ACC112 (cell line): ENCODE measurements around the gene MBNL1.
A peak's percentile ranks its signal among the peaks of the same experiment; 100 is the strongest.

Experiments
- H2AFZ ChIP-seq: fragments of 200-600 bp; sonication (generic); one replicate; pipeline ENCODE4 v1.6.0; 2017; ENCODE audit warnings: antibody characterized with exemption, low read length; ENCODE audit not compliant: unreplicated experiment
- H3K27ac ChIP-seq: fragments of 200-600 bp; sonication (generic); 2 replicates; pipeline ENCODE4 v1.5.1; 2014; ENCODE audit warnings: low read depth, mild to moderate bottlenecking, antibody characterized with exemption, low read length, moderate library complexity
- H3K27me3 ChIP-seq: fragments of 200-600 bp; sonication (generic); 2 replicates; pipeline ENCODE4 v1.6.1; 2014; ENCODE audit warnings: mild to moderate bottlenecking, antibody characterized with exemption, low read length, moderate library complexity, mixed read lengths; ENCODE audit not compliant: insufficient read depth
- H3K36me3 ChIP-seq: fragments of 200-600 bp; sonication (generic); 2 replicates; pipeline ENCODE4 v1.6.1; 2016; ENCODE audit warnings: mild to moderate bottlenecking, antibody characterized with exemption, low read length, moderate library complexity, mixed read lengths; ENCODE audit not compliant: insufficient read depth
- H3K4me1 ChIP-seq: fragments of 200-600 bp; sonication (generic); one replicate; pipeline ENCODE4 v1.6.1; 2016; ENCODE audit warnings: low read length, mixed read lengths; ENCODE audit not compliant: insufficient read depth, unreplicated experiment, control insufficient read depth
- H3K4me3 ChIP-seq: fragments of 200-600 bp; sonication (generic); 2 replicates; pipeline ENCODE4 v1.5.1; 2014; ENCODE audit warnings: mild to moderate bottlenecking, low read depth, low read length
- H3K79me2 ChIP-seq: fragments of 200-600 bp; sonication (generic); one replicate; pipeline ENCODE4 v1.6.0; 2016; ENCODE audit warnings: low read length; ENCODE audit not compliant: control insufficient read depth, unreplicated experiment, insufficient read depth

MBNL1 gene

DNA sequence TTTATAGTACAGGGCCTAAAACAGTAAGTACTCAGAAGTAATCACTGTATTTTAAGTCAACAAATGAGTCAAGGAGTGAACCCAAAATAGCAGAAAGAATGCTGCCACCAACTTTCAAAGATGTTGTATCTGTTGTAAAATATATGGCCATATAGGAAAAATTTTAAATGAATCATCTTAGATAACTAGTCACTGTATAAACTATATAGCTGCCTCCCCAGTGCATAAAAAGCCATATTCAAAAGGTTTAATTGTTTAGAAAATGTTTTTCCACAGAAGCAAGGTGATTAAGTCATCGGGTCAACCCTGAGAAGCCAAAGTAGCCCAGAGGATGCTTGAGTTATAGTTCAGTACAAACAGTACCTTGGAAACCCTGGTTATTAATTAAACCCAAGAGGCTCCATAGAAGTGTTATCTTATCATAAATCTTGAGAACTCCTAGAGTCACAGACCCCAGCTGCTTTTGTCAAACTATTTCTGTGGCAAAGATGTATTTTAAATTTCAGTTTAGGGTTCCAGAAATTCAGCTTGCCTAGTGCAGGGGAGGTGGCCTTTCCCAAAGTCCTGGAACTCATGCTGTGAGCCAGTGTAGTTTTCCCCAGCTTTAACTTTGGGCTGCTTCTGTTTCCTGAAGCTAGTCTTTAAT lies 39.2 kb downstream of the MBNL1 start:
- no peaks in the 10 kb centered on the region for H3K27me3 ChIP-seq
- peaks cover 53% of the 10 kb centered on the region for H3K4me1 ChIP-seq
- H2AFZ ChIP-seq, result no peak overlapping the region
- peaks cover 7% of the 10 kb centered on the region; the same call in 1 of the 2 replicates for H3K36me3 ChIP-seq
- peaks cover 95% of the 10 kb centered on the region for H3K79me2 ChIP-seq
- no peak overlapping the region for H3K4me3 ChIP-seq
- H3K27ac ChIP-seq, result peak overlapping the region; percentile 71

DNA sequence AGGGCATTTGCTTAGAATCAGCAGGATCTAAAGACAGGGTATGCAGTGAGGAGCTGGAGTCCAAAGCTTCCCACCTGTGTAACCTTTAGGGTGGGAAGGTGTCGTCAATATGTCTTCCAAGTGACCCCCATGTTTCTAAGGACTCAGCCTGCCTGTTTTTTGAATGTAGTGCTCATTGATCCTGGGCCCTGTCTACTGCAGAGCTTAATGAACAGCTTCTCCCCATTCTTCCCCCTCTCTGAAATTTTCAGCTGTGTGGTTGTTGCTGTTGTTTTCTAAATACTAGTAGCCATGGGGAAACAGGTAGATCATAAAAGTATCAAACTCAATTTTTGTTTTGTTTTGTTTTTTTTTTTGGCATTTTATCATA lies 39.7 kb downstream of the MBNL1 start:
- Histone ChIP-seq H3K27me3 (no peaks in the 10 kb centered on the region), H3K36me3 (peaks cover 10% of the 10 kb centered on the region; the same call in 1 of the 2 replicates), H2AFZ (no peak overlapping the region), H3K4me3 (no peak overlapping the region), H3K27ac (peak overlapping the region; percentile 71), H3K79me2 (peaks cover 95% of the 10 kb centered on the region), H3K4me1 (peaks cover 48% of the 10 kb centered on the region)

DNA sequence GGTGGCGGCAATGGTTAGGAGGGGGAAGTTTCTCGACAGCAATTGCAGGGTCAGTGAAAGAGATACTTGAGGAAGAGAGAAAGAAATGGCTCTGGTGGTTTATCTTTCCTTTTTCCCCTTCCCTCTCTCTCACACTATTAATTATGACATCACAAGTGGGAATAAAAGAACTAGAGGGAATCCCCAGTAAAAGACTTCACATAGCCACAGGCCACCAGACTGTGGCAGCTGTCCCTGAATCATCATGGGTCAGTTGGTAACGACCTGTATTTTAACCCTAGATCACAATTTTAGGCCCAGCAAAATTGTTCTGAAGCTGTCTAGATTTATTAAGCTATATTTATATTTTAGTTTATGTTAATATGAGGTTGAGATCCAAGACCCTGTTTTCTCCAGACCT lies 40.3 kb downstream of the MBNL1 start:
- H3K27ac ChIP-seq, result peak overlapping the region; percentile 71
- H3K4me3 ChIP-seq, result no peak overlapping the region
- peaks cover 12% of the 10 kb centered on the region; the same call in 1 of the 2 replicates for H3K36me3 ChIP-seq

DNA sequence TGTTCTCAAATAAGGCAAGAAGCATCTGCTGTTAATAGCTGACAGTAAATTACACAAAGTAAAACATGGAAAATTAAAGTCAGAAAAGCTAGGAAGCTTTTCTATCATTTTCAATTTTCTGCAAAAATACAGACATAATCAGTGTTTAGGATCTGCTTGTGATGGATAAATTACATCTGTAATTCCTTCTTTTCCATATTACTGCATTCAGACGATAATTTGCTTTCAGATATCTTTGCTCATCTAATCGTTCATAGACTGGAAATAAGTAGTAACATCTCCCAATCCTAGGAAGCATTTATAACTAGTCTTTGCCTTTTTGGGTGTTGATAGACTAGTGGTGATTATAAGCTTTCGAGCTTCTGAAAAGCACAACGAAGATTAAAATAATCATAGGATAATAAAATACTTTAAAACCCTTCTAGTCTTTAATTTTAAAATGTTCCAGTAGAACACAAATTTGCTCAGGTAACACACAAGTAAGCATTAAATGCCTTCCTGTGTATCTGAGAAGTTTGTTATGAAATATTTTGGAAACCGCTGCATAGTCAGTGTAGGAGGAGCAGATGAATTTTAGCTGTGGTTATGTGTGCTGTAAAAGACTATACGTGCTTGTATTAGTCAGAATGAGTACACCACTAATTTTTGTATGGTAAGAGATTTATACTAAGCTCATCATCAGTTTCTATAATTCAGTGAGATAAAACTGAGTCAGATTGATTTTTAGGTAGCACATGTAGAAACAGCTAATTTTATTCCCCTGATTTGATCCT lies 41.0 kb downstream of the MBNL1 start:
- no peaks in the 10 kb centered on the region for H3K27me3 ChIP-seq
- no peak overlapping the region for H2AFZ ChIP-seq
- peak overlapping the region; percentile 71 for H3K27ac ChIP-seq
- H3K4me3 ChIP-seq, result no peak overlapping the region
- H3K36me3 ChIP-seq, result peaks cover 12% of the 10 kb centered on the region; the same call in 1 of the 2 replicates
- peaks cover 44% of the 10 kb centered on the region for H3K4me1 ChIP-seq
- peaks cover 95% of the 10 kb centered on the region for H3K79me2 ChIP-seq

More for the DNA sequence above, 40.3 kb downstream of the MBNL1 start:
- Histone ChIP-seq H3K27me3 (no peaks in the 10 kb centered on the region), H2AFZ (no peak overlapping the region), H3K4me1 (peaks cover 46% of the 10 kb centered on the region), H3K79me2 (peaks cover 95% of the 10 kb centered on the region)

DNA sequence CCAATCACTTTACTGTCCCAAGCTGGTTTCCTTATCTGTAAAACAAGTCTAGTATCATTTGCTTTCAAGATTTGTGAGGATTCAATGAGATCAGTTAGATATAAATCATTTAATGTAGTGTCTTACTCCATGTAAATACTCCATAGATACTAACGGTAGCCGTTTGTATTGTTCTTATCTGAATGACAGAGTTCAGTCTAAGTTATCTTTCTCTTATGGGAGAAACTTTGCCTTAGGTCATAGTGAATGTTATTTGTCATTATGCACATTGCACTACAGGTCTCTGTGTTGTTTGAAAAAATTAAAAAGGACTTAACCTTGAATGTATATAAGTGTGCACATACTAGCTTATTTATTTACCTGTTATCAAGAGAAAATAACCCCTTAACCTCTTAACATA lies 44.7 kb downstream of the MBNL1 start:
- H3K36me3 ChIP-seq, result 0 out of 2 replicates have a peak, but pooled peaks cover 18% of the 10 kb centered on the region
- peaks cover 50% of the 10 kb centered on the region for H3K4me1 ChIP-seq
- H3K79me2 ChIP-seq, result peaks cover 86% of the 10 kb centered on the region
- no peaks in the 10 kb centered on the region for H3K27me3 ChIP-seq
- no peak overlapping the region for H3K4me3 ChIP-seq
- H2AFZ ChIP-seq, result no peak overlapping the region
- H3K27ac ChIP-seq, result no peak overlapping the region

DNA sequence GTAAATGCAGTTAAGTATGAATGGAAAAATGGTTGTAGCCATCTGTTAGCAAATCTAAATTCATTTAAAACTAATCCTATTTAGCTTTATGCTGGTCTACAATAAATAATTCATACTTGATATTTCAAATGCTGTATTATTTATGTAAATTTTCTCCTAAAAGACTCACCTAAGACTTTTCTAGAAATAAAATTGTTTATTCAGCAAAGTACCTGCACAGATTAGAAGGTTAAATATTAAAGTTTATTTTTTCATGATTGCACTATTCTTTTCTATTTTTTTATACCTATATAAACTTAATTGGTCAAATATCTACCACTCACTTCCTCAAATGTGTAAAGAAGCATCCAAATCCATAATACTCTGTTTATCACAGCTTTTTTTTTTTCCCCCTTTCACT lies 45.2 kb downstream of the MBNL1 start:
- peaks cover 86% of the 10 kb centered on the region for H3K79me2 ChIP-seq
- H3K27me3 ChIP-seq, result no peaks in the 10 kb centered on the region
- peaks cover 50% of the 10 kb centered on the region for H3K4me1 ChIP-seq
- H3K27ac ChIP-seq, result no peak overlapping the region
- no peak overlapping the region for H2AFZ ChIP-seq
- 0 out of 2 replicates have a peak, but pooled peaks cover 18% of the 10 kb centered on the region for H3K36me3 ChIP-seq
- no peak overlapping the region for H3K4me3 ChIP-seq

DNA sequence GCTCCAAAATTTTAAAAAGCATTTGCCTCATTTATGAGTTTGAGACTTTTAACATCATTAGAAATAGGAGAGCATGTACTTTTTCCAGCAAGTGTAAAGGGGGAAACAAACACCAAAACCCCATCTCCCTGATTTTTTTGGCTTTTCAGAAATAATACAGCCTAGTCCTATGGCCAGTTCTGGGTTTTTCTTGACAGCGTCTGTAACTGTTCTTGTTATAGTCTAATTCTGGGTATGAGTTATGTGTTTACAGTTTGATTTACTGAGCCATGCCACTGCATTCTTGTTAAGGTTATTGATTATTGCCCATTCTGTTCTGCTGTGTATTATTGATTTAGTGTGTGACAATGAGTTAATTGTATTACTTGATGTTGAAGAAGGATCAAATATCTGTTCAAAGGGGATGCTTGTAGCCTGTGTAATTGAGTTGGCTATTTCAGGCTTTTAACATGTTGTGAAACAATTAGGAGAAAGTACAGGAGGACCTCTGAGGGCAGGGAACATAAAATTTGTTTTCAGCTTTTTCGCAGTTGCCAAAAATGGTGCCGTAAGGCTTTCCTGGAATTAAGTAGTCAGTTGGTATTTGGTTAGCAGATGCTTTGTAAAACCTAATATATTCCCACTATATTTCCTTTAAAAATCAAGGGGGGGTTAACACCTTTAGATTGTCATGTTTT lies 46.1 kb downstream of the MBNL1 start:
- no peaks in the 10 kb centered on the region for H3K27me3 ChIP-seq
- H3K36me3 ChIP-seq, result 0 out of 2 replicates have a peak, but pooled peaks cover 20% of the 10 kb centered on the region
- no peak overlapping the region for H3K4me3 ChIP-seq
- peaks cover 50% of the 10 kb centered on the region for H3K4me1 ChIP-seq
- H3K27ac ChIP-seq, result peak overlapping the region; percentile 37
- peaks cover 85% of the 10 kb centered on the region for H3K79me2 ChIP-seq
- H2AFZ ChIP-seq, result no peak overlapping the region

DNA sequence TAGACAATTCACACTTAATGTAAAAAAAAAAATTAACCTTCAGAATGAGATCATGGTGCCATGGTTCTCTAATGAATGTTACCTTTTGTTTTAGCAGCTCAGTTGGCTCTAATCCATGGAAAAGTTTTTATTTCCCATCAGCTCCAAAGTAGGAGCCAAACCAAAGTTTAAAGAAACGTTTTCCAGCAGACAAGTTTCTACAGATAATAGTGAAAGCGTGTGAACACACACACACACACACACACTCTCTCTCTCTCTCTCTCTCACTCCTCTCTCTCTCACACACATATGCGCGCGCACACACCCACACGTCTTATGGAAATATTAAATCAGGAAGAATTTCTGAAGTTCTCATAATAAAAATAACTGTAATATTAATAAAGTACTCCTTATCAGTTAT lies 46.9 kb downstream of the MBNL1 start:
- H3K4me1 ChIP-seq, result peaks cover 50% of the 10 kb centered on the region
- H3K4me3 ChIP-seq, result no peak overlapping the region
- H3K79me2 ChIP-seq, result peaks cover 84% of the 10 kb centered on the region

DNA sequence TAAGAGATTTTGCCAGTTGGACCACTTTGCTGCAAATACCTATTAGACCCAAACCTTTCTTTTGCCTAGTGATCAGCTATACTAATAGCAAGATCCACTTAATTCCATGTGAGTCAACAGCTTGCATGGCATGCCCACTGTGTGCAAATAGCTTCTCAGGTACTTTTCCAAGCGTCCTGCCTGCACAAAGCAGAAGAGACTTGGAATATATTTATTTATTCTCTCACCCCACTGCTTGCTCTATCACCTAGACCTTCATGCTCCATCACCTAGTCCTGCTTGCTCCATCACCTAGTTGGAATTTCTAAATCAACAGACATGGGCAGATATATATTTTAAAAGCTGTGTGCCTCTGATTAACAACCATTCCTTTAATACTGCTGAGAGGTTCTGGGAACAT lies 47.6 kb downstream of the MBNL1 start:
- peaks cover 84% of the 10 kb centered on the region for H3K79me2 ChIP-seq
- 0 out of 2 replicates have a peak, but pooled peaks cover 21% of the 10 kb centered on the region for H3K36me3 ChIP-seq
- H3K4me1 ChIP-seq, result peaks cover 56% of the 10 kb centered on the region
- H2AFZ ChIP-seq, result no peak overlapping the region
- no peaks in the 10 kb centered on the region for H3K27me3 ChIP-seq
- peak overlapping the region; percentile 88 for H3K27ac ChIP-seq
- no peak overlapping the region for H3K4me3 ChIP-seq

More for the DNA sequence above, 46.9 kb downstream of the MBNL1 start:
- Histone ChIP-seq H2AFZ (no peak overlapping the region), H3K36me3 (0 out of 2 replicates have a peak, but pooled peaks cover 21% of the 10 kb centered on the region), H3K27me3 (no peaks in the 10 kb centered on the region), H3K27ac (peak overlapping the region; percentile 37)

DNA sequence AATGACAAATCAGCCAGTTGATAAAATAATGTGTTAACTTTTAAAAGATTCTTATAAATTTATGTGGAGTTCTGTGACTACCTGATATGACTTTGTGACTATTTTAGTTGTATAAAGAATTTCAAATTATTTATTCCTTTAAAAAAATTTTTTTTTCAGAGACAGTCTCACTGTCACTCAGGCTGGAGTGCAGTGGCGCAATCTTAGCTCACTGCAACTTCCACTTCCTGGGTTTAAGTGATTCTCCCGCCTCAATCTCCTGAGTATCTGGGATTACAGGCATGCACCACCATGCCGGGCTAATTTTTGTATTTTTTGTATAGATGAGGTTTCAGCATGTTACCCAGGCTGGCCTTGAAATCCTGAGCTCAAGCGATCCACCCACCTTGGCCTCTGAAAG lies 48.5 kb downstream of the MBNL1 start:
- H2AFZ ChIP-seq, result no peak overlapping the region
- H3K4me1 ChIP-seq, result peaks cover 61% of the 10 kb centered on the region
- no peaks in the 10 kb centered on the region for H3K27me3 ChIP-seq
- 0 out of 2 replicates have a peak, but pooled peaks cover 21% of the 10 kb centered on the region for H3K36me3 ChIP-seq
- H3K27ac ChIP-seq, result peak overlapping the region; percentile 88
- H3K4me3 ChIP-seq, result no peak overlapping the region
- peaks cover 86% of the 10 kb centered on the region for H3K79me2 ChIP-seq
